IPS-18c (cell line): ENCODE measurements around the gene EIF2D.
"Not testable (repeated sequence)": the region's sequence is repeated elsewhere in the genome, so short reads cannot be mapped to it uniquely, and the experiment has no call there.

Experiments
- H3K4me3 ChIP-seq: 2 replicates; pipeline ENCODE4 v1.7.0; 2013; ENCODE audit warnings: low read depth, mild to moderate bottlenecking, low read length, moderate library complexity; ENCODE audit not compliant: insufficient read depth
- H3K9me3 ChIP-seq: one replicate; pipeline ENCODE4 v1.6.1; 2013; ENCODE audit warnings: mild to moderate bottlenecking, low read length, moderate library complexity; ENCODE audit not compliant: control insufficient read depth, insufficient read depth

EIF2D gene

GRCh38 chr1:206595581-206596318 lies 16.5 kb downstream of the EIF2D start:
- no peaks in the 10 kb centered on the region for H3K9me3 ChIP-seq
- H3K4me3 ChIP-seq, result no peak overlapping the region

GRCh38 chr1:206593351-206593925 lies 18.8 kb downstream of the EIF2D start:
- no peak overlapping the region for H3K4me3 ChIP-seq
- H3K9me3 ChIP-seq, result no peaks in the 10 kb centered on the region

- H3K9me3 ChIP-seq, result no peaks in the 10 kb centered on the region
- H3K4me3 ChIP-seq, result no peak overlapping the region
These were observed 20.6 kb downstream of the EIF2D start for GRCh38 chr1:206591696-206592095.

DNA sequence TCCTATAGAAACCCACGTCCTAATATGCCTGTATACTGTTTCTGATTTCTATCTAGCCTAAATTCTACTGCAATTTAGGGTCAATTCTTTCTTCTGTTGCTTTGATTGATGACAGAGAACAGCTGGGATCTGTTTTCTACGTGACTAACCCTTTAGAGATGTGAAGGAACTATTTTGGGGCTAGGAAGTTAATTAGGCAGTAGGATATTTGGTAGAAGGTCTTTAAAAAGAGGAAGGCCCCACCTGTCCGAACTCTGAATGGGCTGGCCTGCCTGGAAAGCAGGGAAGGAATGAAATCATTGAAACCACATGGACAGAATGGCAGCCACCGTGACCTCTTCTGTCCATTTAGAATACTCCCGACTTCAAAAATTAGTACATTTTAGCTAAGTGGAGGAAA lies 21.0 kb downstream of the EIF2D start:
- H3K9me3 ChIP-seq, result no peaks in the 10 kb centered on the region
- no peak overlapping the region for H3K4me3 ChIP-seq

DNA sequence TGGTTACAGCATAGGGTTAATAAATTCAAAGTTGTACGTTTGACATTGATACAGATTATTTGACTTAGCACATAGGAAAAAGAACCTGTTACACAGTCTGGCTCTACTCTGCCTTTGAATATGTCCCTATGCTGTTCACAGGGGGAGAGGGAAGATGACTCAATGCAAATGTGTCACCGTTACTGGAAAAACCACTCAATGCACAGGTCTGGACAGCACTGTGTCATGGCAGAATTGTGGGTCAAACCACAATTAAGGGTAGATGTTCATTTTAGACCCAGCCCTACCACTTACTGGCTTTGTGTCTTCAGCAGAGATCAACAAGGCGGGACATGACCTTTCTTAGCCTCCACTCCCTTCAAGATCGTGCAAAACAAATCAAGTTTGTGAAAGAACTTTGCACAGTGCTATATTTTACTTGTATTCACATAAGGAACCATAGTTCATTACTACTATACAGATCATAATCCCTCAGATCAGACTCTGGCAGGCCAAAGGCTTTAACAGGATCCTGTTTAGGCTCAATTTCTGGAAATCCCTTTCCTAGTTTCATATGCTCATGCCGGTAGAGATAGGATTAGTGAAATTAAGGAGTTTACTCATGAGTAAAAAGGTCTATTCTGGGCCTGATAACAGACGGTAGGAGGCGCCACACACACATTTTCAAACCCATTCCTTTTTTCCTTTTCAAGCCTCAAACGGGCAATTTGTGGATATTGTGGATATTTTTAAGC lies 22.1 kb downstream of the EIF2D start:
- Histone ChIP-seq H3K9me3 (no peaks in the 10 kb centered on the region), H3K4me3 (no peak overlapping the region)

DNA sequence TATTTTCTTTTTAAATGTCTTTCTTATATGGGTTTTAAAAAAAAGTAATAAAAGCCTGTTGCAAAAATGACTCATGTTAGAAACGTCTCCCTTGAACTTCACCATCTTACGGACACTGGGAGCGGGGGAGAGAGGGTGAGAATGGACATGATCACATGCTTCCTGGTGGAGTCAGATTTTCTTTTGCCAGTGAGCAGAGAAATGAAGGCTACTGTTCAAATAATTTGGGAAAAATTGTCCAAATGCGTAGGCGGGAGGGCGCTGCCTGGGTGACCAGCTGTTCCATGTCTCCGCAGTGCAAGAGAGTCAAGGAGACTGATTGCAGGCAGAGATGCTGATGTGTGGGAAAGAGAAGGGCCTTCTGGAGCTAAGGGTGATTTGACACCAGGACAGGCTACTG lies 23.1 kb downstream of the EIF2D start:
- no peaks in the 10 kb centered on the region for H3K9me3 ChIP-seq
- H3K4me3 ChIP-seq, result no peak overlapping the region

GRCh38 chr1:206588492-206588891 lies 23.8 kb downstream of the EIF2D start:
- Histone ChIP-seq H3K4me3 (no peak overlapping the region), H3K9me3 (no peaks in the 10 kb centered on the region)

DNA sequence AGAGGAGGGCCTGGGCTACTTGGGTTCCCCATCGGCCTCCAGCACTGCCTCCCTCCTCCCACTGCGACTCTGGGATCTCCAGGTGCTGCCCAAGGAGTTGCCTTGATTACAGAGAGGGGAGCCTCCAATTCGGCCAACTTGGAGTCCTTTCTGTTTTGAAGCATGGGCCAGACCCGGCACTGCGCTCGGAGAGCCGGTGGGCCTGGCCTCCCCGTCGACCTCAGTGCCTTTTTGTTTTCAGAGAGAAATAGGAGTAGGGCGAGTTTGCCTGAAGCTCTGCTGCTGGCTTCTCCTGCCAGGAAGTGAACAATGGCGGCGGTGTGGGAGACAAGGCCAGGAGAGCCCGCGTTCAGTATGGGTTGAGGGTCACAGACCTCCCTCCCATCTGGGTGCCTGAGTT lies 24.4 kb downstream of the EIF2D start:
- H3K4me3 ChIP-seq, result no peak overlapping the region

GRCh38 chr1:206586501-206587445 lies 25.5 kb downstream of the EIF2D start:
- Histone ChIP-seq H3K9me3 (no peaks in the 10 kb centered on the region), H3K4me3 (no peak overlapping the region)

More for the DNA sequence above, 24.4 kb downstream of the EIF2D start:
- no peaks in the 10 kb centered on the region for H3K9me3 ChIP-seq

DNA sequence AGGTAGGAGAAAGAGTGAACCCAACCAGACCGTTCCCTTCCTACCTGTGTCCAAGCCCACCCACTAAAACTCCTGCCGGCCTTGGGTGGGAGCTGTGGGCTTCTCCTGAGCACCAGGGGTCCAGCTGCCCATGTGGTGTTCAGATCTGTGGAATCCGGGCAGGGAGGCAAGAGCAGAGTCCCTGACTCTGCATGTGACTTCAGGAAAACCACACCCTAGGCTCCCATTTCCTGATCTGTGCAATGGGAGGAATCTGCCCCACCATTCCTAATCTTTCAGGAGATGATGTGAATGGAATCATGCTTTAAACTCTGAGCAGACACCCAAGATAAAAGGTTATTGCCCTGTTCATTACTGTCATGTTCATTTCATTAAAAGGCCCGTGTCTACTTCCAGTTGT lies 27.6 kb downstream of the EIF2D start:
- no peaks in the 10 kb centered on the region for H3K9me3 ChIP-seq
- H3K4me3 ChIP-seq, result no peak overlapping the region

- no peaks in the 10 kb centered on the region for H3K9me3 ChIP-seq
- no peak overlapping the region for H3K4me3 ChIP-seq
These were observed 28.3 kb downstream of the EIF2D start for GRCh38 chr1:206583707-206584648.

DNA sequence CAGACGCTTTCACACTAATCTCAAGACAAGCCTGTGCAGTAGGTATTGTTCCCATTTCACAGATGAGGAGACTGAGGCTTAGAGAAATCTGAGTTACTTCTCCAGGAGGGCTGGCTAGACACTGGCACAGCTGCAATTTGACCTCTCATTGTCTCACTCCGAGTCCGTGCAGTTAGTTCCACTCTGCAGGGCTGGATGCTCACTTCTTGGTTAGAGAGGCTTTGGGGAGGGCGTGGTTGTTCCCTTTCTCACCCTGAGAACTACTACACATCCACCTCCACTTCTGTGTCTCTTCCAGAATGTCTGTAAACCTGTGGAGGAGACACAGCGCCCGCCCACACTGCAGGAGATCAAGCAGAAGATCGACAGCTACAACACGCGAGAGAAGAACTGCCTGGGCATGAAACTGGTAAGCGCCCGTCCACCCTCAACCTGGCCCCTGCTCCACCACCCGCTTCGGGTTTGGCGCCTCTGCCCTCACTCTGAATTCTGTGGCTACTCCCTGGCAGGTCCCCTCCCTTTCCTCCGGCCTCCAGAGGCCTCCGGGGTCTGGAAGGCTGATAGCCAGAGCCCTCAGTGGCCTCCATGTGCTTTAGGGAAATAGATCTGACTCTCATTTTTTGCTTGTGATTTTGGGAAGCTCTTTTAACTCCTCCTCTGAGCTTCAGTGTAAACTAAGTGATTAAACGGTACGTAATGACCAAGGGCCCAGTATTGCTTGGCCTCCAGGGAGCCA lies 29.1 kb downstream of the EIF2D start:
- Histone ChIP-seq H3K9me3 (no peaks in the 10 kb centered on the region), H3K4me3 (no peak overlapping the region)

GRCh38 chr1:206582537-206582936 lies 29.7 kb downstream of the EIF2D start:
- Histone ChIP-seq H3K9me3 (no peaks in the 10 kb centered on the region), H3K4me3 (no peak overlapping the region)

- no peaks in the 10 kb centered on the region for H3K9me3 ChIP-seq
- no peak overlapping the region for H3K4me3 ChIP-seq
These were observed 30.7 kb downstream of the EIF2D start for GRCh38 chr1:206581571-206581981.

DNA sequence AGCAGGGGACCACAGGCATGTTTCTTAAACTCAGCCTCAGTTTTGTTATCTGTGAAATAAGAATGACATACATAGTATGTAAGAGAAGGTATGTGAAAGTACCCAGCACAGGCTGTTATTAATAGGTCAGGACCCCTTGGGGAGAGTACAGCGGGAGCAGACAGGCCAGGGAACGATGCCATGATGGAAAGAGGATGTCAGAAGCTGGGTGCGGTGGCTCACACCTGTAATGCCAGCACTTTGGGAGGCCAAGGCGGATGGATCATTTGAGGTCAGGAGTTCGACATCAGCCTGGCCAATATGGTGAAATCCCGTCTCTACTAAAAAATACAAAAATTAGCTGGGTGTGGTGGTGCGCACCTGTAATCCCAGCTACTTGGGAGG lies 31.2 kb downstream of the EIF2D start:
- H3K4me3 ChIP-seq, H3K9me3 ChIP-seq: not testable (repeated sequence)
